Measurements from ENCODE around the gene ITM2A.

The ITM2A gene

DNA sequence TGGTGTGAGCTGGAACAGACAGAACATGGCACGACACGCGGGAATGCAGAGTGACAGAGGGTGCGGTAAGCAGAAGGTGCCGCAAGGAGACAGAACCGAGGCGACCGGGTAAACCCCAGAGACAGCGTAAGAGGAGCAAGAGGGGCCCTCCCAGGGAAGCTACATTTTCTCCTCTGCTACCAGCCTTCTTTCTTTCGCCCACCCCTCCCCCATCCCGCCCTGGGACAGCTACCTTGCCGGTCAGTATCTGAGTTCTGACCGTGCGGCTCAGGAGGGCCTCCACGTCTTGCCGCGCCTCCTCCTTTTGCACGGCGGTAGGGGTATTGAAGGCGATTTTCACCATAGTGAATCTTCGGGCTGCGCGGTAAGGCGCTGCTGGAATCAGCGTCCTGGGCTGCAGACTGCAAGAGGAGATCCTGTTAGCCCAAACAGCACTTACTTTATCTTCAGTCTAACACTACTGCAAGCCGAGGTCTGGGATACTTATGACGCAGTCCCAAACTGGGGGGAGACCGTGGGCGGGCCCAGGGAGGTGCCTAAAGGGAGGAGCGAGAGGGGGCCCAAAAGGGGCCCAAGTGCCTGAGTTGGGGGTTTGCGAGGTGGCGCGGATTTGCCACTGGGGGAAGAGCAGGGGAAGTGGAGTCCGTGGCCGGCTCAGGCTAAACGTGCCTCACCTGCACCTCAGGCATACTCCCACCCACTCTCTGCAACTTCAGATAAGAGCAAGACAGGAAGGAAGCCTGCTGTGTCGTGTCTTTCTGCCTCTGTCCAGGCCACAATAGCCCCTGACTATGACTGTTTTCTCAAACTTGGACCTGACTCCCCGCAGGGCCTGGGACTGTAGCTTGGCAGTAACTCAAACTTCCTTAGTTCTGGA is at the start of gene ITM2A:
ITM2A (minus strand) TSS at position 462 of the 877 bp plus-strand sequence; CDS start at position 343, 119 bp downstream.
- H3K4me1 ChIP-seq (ENCODE audit: control insufficient read depth in 1 of 2, insufficient read depth in 2 of 2, low read length in 2 of 2) = peaks cover 0 to 5% of the 10 kb centered on the region in 2 donors
- H3K27me3 ChIP-seq (ENCODE audit: low read depth, low read length) = no peaks in the 10 kb centered on the region
- H3K4me3 ChIP-seq (ENCODE audit: low read depth in 1 of 2, low read length in 2 of 2) = peak within 1 kb of the TSS; percentile 52 to 58
- H3K9me3 ChIP-seq (ENCODE audit: control insufficient read depth in 1 of 2, low read length in 2 of 2) = no peaks in the 10 kb centered on the region
- H3K36me3 ChIP-seq (ENCODE audit: control insufficient read depth in 1 of 2, insufficient read depth in 2 of 2, low read length in 2 of 2) = no peaks in the 10 kb centered on the region
- H3K27ac ChIP-seq (ENCODE audit: low read length) = peak within 1 kb of the TSS; percentile 31

DNA sequence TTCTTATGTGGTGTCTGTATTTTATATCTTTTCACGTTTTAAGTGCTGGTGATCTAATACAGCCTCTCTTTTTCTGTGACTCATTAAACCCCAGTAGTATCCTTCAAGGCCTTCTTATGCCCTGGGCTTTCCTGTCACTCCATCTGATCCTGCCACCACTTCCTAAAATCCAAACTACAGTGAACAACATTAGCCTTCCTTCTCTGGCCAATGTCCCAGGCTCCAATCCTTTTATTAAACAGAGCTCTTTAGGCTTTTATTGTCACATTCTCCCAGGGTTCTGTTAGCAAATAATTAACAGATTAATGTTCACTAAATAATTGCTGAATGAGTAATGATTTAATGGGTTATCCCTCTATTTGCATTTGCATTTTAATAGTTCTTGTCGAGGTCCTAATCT is 47.9 kb upstream of the ITM2A start:
- no peak overlapping the region for H3K27ac ChIP-seq (ENCODE audit: low read length)
- no peak overlapping the region for H3K4me3 ChIP-seq (ENCODE audit: low read depth in 1 of 2, low read length in 2 of 2)
- no peaks in the 10 kb centered on the region for H3K4me1 ChIP-seq (ENCODE audit: control insufficient read depth in 1 of 2, insufficient read depth in 2 of 2, low read length in 2 of 2)
- H3K36me3 ChIP-seq (ENCODE audit: control insufficient read depth in 1 of 2, insufficient read depth in 2 of 2, low read length in 2 of 2) = no peaks in the 10 kb centered on the region
- H3K9me3 ChIP-seq (ENCODE audit: control insufficient read depth in 1 of 2, low read length in 2 of 2) = no peaks in the 10 kb centered on the region
- H3K27me3 ChIP-seq (ENCODE audit: low read depth, low read length) = no peaks in the 10 kb centered on the region

DNA sequence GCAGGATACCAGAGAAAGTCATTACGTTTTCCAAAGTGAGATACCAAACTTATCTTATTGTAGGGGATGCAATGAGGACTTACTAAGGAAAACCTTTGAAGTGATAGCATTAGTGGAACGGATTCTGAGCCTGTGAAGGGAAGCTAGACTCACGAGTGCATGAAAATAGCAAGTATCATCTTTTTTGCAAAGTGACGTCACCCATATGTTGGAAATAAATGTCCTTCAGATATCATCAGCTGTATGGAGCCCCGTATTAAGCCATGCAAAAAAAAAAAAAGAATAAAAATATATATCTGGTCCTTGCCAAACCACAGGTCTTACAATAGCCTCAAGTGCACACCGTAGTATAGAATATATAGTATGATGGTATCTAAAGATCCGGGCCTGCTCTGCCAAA is 46.8 kb upstream of the ITM2A start:
- Histone ChIP-seq H3K9me3 (ENCODE audit: control insufficient read depth in 1 of 2, low read length in 2 of 2) (no peaks in the 10 kb centered on the region), H3K4me3 (ENCODE audit: low read depth in 1 of 2, low read length in 2 of 2) (no peak overlapping the region), H3K36me3 (ENCODE audit: control insufficient read depth in 1 of 2, insufficient read depth in 2 of 2, low read length in 2 of 2) (no peaks in the 10 kb centered on the region), H3K4me1 (ENCODE audit: control insufficient read depth in 1 of 2, insufficient read depth in 2 of 2, low read length in 2 of 2) (no peaks in the 10 kb centered on the region), H3K27me3 (ENCODE audit: low read depth, low read length) (no peaks in the 10 kb centered on the region), H3K27ac (ENCODE audit: low read length) (no peak overlapping the region)

DNA sequence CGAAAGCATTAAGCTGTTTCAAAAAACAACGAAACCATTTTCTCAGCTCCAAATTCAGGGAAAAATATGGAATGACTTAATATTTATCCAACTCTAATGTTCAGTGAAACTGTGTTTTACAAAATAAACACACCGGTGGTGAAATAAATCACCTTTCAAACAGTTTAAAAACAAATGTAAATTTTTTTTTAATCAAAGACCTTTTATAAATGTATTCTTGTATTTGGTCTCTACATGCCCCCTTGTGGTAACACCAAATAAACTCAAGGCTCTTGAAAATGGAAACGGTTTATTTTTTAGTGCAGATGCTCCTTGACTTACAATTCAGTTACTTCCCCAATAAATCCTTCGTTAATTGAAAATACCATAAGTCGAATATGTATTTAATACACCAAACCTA is 45.8 kb upstream of the ITM2A start:
- H3K27ac ChIP-seq (ENCODE audit: low read length) = no peak overlapping the region
- no peaks in the 10 kb centered on the region for H3K9me3 ChIP-seq (ENCODE audit: control insufficient read depth in 1 of 2, low read length in 2 of 2)
- no peaks in the 10 kb centered on the region for H3K27me3 ChIP-seq (ENCODE audit: low read depth, low read length)
- peak overlapping the region in 1 of 2 donors; percentile 33 for H3K4me3 ChIP-seq (ENCODE audit: low read depth in 1 of 2, low read length in 2 of 2)
- no peaks in the 10 kb centered on the region for H3K4me1 ChIP-seq (ENCODE audit: control insufficient read depth in 1 of 2, insufficient read depth in 2 of 2, low read length in 2 of 2)
- H3K36me3 ChIP-seq (ENCODE audit: control insufficient read depth in 1 of 2, insufficient read depth in 2 of 2, low read length in 2 of 2) = no peaks in the 10 kb centered on the region

DNA sequence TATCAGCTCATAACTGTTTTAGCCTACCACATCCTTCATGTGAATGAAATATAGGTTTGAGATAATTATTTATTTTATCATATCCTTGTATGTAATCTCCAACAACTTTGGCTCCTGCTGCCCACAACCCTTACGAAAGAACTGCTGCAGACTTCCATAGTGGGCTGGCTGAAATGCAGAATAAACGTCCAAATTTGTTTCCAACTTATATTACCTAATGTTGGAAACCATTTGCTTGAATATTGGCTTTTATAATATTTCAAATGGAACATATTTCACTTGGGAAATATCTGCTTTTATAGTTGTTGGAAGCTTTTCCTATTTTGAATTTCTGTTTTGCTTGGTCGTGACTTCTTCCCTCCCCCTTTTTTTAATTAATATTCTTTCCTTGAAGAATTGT is 45.0 kb upstream of the ITM2A start:
- Histone ChIP-seq H3K4me1 (ENCODE audit: control insufficient read depth in 1 of 2, insufficient read depth in 2 of 2, low read length in 2 of 2) (no peaks in the 10 kb centered on the region), H3K9me3 (ENCODE audit: control insufficient read depth in 1 of 2, low read length in 2 of 2) (no peaks in the 10 kb centered on the region), H3K36me3 (ENCODE audit: control insufficient read depth in 1 of 2, insufficient read depth in 2 of 2, low read length in 2 of 2) (no peaks in the 10 kb centered on the region), H3K27ac (ENCODE audit: low read length) (no peak overlapping the region), H3K27me3 (ENCODE audit: low read depth, low read length) (no peaks in the 10 kb centered on the region), H3K4me3 (ENCODE audit: low read depth in 1 of 2, low read length in 2 of 2) (no peak overlapping the region)

DNA sequence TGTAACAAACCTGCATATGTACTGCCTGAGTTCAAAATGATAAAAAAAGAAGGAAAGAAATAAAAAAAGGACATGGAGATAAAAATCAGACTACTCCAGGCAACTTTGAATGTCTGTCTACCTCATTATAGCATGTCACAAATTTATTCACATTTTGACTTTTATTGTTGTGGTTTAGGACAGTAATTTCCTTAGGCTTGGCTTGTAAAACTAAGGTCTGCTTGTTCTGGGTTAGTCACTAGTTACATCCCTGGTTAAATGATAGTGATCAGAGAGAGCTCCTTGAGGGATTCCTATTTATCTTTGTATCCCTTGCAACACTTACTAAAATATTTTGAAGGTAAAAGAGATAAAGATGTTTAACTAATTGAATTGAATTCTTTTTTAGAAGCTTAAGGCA is 42.5 kb upstream of the ITM2A start:
- no peaks in the 10 kb centered on the region for H3K4me1 ChIP-seq (ENCODE audit: control insufficient read depth in 1 of 2, insufficient read depth in 2 of 2, low read length in 2 of 2)
- H3K27me3 ChIP-seq (ENCODE audit: low read depth, low read length) = no peaks in the 10 kb centered on the region
- H3K36me3 ChIP-seq (ENCODE audit: control insufficient read depth in 1 of 2, insufficient read depth in 2 of 2, low read length in 2 of 2) = no peaks in the 10 kb centered on the region
- H3K4me3 ChIP-seq (ENCODE audit: low read depth in 1 of 2, low read length in 2 of 2) = no peak overlapping the region
- H3K27ac ChIP-seq (ENCODE audit: low read length) = no peak overlapping the region
- H3K9me3 ChIP-seq (ENCODE audit: control insufficient read depth in 1 of 2, low read length in 2 of 2) = peaks cover 0 to 2% of the 10 kb centered on the region in 2 donors

DNA sequence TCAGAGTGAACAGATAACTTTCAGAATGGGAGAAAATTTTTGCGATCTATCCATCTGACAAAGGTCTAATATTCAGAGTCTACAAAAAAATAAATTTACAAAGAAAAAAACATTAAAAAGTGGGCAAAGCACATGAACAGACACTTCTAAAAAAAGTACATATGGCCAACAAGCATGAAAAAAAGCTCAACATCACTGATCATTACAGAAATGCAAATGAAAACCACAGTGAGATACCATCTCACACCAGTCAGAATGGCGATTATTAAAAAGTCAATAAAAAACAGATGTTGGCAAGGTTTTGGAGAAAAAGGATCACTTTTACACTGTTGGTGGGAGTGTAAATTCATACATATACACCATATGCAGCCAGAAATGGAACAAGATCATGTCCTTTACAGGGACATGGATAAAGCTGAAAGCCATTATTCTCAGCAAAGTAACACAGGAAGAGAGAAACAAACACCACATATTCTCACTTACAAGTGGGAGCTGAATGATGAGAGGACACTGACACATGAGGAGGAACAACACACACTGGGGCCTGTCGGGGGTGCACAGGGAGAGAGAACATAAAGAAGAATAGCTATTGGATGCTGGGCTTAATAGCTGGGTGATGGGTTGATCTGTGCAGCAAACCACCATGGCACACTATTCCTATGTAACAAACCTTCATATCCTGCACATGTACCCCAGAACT is 41.6 kb upstream of the ITM2A start:
- Histone ChIP-seq H3K4me1 (ENCODE audit: control insufficient read depth in 1 of 2, insufficient read depth in 2 of 2, low read length in 2 of 2) (no peaks in the 10 kb centered on the region), H3K27me3 (ENCODE audit: low read depth, low read length) (no peaks in the 10 kb centered on the region), H3K9me3 (ENCODE audit: control insufficient read depth in 1 of 2, low read length in 2 of 2) (peaks cover 0 to 2% of the 10 kb centered on the region in 2 donors), H3K36me3 (ENCODE audit: control insufficient read depth in 1 of 2, insufficient read depth in 2 of 2, low read length in 2 of 2) (no peaks in the 10 kb centered on the region), H3K27ac (ENCODE audit: low read length) (no peak overlapping the region), H3K4me3 (ENCODE audit: low read depth in 1 of 2, low read length in 2 of 2) (no peak overlapping the region)

DNA sequence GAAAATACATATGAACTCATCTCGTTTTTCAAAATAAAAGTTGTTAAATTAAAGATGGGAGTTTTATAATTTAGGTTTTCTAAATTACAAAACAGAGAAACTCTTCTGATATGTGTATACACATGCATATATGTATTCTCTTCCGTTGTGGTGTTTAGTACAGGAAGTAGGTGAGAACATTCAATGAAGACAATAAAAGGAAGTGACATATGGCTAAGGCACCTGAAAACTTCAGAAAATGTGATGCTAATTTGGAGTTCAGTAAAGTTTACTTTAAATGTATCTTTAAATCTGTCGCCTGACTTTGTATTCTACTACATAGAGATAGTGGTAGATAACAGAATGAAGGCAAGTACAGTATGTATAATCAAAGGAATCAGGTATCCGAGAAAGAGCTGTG is 33.5 kb upstream of the ITM2A start:
- no peaks in the 10 kb centered on the region for H3K27me3 ChIP-seq (ENCODE audit: low read depth, low read length)
- H3K36me3 ChIP-seq (ENCODE audit: control insufficient read depth in 1 of 2, insufficient read depth in 2 of 2, low read length in 2 of 2) = no peaks in the 10 kb centered on the region
- peaks cover 0 to 2% of the 10 kb centered on the region in 2 donors for H3K9me3 ChIP-seq (ENCODE audit: control insufficient read depth in 1 of 2, low read length in 2 of 2)
- H3K27ac ChIP-seq (ENCODE audit: low read length) = no peak overlapping the region
- H3K4me3 ChIP-seq (ENCODE audit: low read depth in 1 of 2, low read length in 2 of 2) = no peak overlapping the region
- H3K4me1 ChIP-seq (ENCODE audit: control insufficient read depth in 1 of 2, insufficient read depth in 2 of 2, low read length in 2 of 2) = no peaks in the 10 kb centered on the region

DNA sequence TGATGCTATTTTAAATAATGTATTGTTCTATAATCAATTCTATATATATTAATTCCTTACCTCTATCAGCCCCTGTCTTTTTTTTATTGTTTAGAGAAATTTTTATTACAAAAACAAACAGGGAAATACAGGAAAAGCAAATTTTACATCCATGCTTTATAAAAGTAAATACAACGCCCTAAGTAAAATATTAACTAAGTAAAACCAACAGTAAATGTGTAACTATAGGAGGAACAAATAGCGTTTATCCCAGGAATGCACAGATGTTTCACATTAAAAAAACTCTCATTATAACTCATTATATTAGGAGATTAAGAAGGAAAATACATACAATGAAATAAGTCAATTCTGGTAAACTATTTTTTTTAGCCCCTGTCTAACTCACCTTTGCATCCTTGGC is 8.2 kb upstream of the ITM2A start:
- H3K4me3 ChIP-seq (ENCODE audit: low read depth in 1 of 2, low read length in 2 of 2) = no peak overlapping the region
- H3K27ac ChIP-seq (ENCODE audit: low read length) = no peak overlapping the region
- no peaks in the 10 kb centered on the region for H3K4me1 ChIP-seq (ENCODE audit: control insufficient read depth in 1 of 2, insufficient read depth in 2 of 2, low read length in 2 of 2)
- H3K36me3 ChIP-seq (ENCODE audit: control insufficient read depth in 1 of 2, insufficient read depth in 2 of 2, low read length in 2 of 2) = no peaks in the 10 kb centered on the region
- no peaks in the 10 kb centered on the region for H3K27me3 ChIP-seq (ENCODE audit: low read depth, low read length)
- no peaks in the 10 kb centered on the region for H3K9me3 ChIP-seq (ENCODE audit: control insufficient read depth in 1 of 2, low read length in 2 of 2)

DNA sequence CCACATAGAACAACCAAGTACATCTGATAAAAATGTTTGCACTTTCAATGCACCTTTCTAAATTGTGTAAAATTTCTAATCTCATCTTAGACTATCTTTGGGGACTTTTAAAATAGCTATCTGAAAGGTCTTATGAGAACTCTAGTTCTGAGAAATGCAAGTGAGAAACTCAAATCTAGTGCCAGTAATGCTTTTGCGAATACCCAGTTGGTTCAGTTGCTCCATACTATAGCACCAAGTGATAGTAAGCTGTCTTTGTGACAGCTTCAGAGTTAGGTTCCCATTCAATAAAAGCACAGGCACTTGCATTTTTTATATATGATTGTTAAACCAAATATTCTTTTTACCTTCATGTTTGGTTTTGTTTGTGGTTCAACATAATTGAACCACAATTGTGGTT is 4.5 kb upstream of the ITM2A start:
- Histone ChIP-seq H3K27me3 (ENCODE audit: low read depth, low read length) (no peaks in the 10 kb centered on the region), H3K9me3 (ENCODE audit: control insufficient read depth in 1 of 2, low read length in 2 of 2) (no peaks in the 10 kb centered on the region), H3K4me1 (ENCODE audit: control insufficient read depth in 1 of 2, insufficient read depth in 2 of 2, low read length in 2 of 2) (peaks cover 0 to 2% of the 10 kb centered on the region in 2 donors), H3K4me3 (ENCODE audit: low read depth in 1 of 2, low read length in 2 of 2) (no peak overlapping the region), H3K36me3 (ENCODE audit: control insufficient read depth in 1 of 2, insufficient read depth in 2 of 2, low read length in 2 of 2) (no peaks in the 10 kb centered on the region), H3K27ac (ENCODE audit: low read length) (no peak overlapping the region)

DNA sequence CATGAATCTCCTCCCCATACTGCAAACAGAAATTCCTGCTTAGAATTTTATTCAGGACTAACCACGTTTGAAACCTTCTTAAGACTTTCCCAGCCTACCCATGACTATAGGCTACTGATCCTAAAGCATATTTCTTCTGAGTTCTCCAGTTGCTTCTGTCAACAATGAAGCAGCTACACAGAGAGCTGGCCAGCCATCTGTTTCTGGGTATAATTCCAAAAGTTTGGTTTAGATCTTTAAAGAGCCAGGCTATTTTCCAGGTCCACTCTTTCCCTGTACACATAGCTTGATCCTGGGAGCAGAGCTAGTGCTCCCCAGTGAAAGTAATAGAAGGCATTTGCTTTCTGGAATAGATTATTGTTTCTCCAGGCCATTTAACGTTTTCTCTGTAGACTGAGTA is 4.0 kb upstream of the ITM2A start:
- Histone ChIP-seq H3K9me3 (ENCODE audit: control insufficient read depth in 1 of 2, low read length in 2 of 2) (no peaks in the 10 kb centered on the region), H3K27me3 (ENCODE audit: low read depth, low read length) (no peaks in the 10 kb centered on the region), H3K27ac (ENCODE audit: low read length) (no peak overlapping the region), H3K4me3 (ENCODE audit: low read depth in 1 of 2, low read length in 2 of 2) (no peak overlapping the region), H3K4me1 (ENCODE audit: control insufficient read depth in 1 of 2, insufficient read depth in 2 of 2, low read length in 2 of 2) (peaks cover 0 to 5% of the 10 kb centered on the region in 2 donors), H3K36me3 (ENCODE audit: control insufficient read depth in 1 of 2, insufficient read depth in 2 of 2, low read length in 2 of 2) (no peaks in the 10 kb centered on the region)

Data from muscle layer of duodenum (tissue), 2 donors.